ENCODE data around the gene KYNU.
"Not testable (repeated sequence)": the region's sequence is repeated elsewhere in the genome, so short reads cannot be mapped to it uniquely, and the experiment has no call there.

Gene KYNU

GRCh38 chr2:142872882-142873724 is 4.4 kb upstream of the KYNU start:
- DNase-seq, result no peak

- no peak for DNase-seq
Measured at GRCh38 chr2:142873831-142874287, 3.6 kb upstream of the KYNU start.

- no peak for DNase-seq
Measured at GRCh38 chr2:142874293-142874814, 3.1 kb upstream of the KYNU start.

- DNase-seq, result no peak
Measured at GRCh38 chr2:142875010-142875409, 2.5 kb upstream of the KYNU start.

- DNase-seq, result no peak
Measured at GRCh38 chr2:142875652-142876051, 1.8 kb upstream of the KYNU start.

GRCh38 chr2:142876423-142876822 is 1.0 kb upstream of the KYNU start:
- no peak for DNase-seq

GRCh38 chr2:142878031-142878678 is 691 bp downstream of the KYNU start:
- DNase-seq, result no peak

GRCh38 chr2:142879151-142879550 is 1.7 kb downstream of the KYNU start:
- no peak for DNase-seq

GRCh38 chr2:142880279-142880678 is 2.8 kb downstream of the KYNU start:
- DNase-seq, result no peak

GRCh38 chr2:142881619-142882018 is 4.2 kb downstream of the KYNU start:
- no peak for DNase-seq

- not testable (repeated sequence) for DNase-seq
Measured at GRCh38 chr2:142882500-142882899, 5.0 kb downstream of the KYNU start.

GRCh38 chr2:142883526-142883925 is 6.1 kb downstream of the KYNU start:
- DNase-seq, result no peak

- DNase-seq, result peak; percentile 65
Measured at GRCh38 chr2:142885543-142885942, 8.1 kb downstream of the KYNU start.

GRCh38 chr2:142892715-142893114 is 15.3 kb downstream of the KYNU start:
- DNase-seq, result no peak

GRCh38 chr2:142893241-142893640 is 15.8 kb downstream of the KYNU start:
- no peak for DNase-seq

GRCh38 chr2:142897807-142898206 is 20.3 kb downstream of the KYNU start:
- DNase-seq, result no peak

- DNase-seq, result not testable (repeated sequence)
Measured at GRCh38 chr2:142900327-142900726, 22.9 kb downstream of the KYNU start.

GRCh38 chr2:142901780-142902179 is 24.3 kb downstream of the KYNU start:
- DNase-seq, result no peak

GRCh38 chr2:142903726-142904125 is 26.3 kb downstream of the KYNU start:
- not testable (repeated sequence) for DNase-seq

GRCh38 chr2:142907653-142908052 is 30.2 kb downstream of the KYNU start:
- DNase-seq, result no peak

GRCh38 chr2:142914507-142915313 is 37.2 kb downstream of the KYNU start:
- DNase-seq, result no peak

GRCh38 chr2:142915502-142915901 is 38.0 kb downstream of the KYNU start:
- DNase-seq, result no peak

GRCh38 chr2:142918624-142919023 is 41.2 kb downstream of the KYNU start:
- DNase-seq, result no peak
